Activated naive CD8-positive, alpha-beta T cell (primary cell): Measurements from ENCODE around the gene INF2.
"Not testable (repeated sequence)": the region's sequence is repeated elsewhere in the genome, so short reads cannot be mapped to it uniquely, and the experiment has no call there.

Experiments used
- H3K27ac Mint-ChIP-seq: one replicate; pipeline ENCODE4 v1.8.0; 2021; ENCODE audit warnings: mixed read lengths
- H3K27me3 Mint-ChIP-seq: one replicate; pipeline ENCODE4 v1.8.0; 2021; ENCODE audit warnings: mixed read lengths
- H3K36me3 Mint-ChIP-seq: one replicate; pipeline ENCODE4 v1.8.0; 2021; ENCODE audit warnings: mixed read lengths
- H3K4me1 Mint-ChIP-seq: one replicate; pipeline ENCODE4 v1.8.0; 2021; ENCODE audit warnings: low read depth, mixed read lengths
- H3K4me3 Mint-ChIP-seq: one replicate; pipeline ENCODE4 v1.8.0; 2021; ENCODE audit warnings: mild to moderate bottlenecking, mixed read lengths
- H3K9me3 Mint-ChIP-seq: one replicate; pipeline ENCODE4 v1.8.0; 2021; ENCODE audit warnings: low read depth, mixed read lengths

INF2 gene

GRCh38 chr14:104722938-104723650 lies 33.7 kb downstream of the INF2 start:
- Mint-ChIP-seq H3K27me3 (no peaks in the 10 kb centered on the region), H3K27ac (no peak overlapping the region), H3K4me1 (no peaks in the 10 kb centered on the region), H3K36me3 (no peaks in the 10 kb centered on the region), H3K9me3 (no peaks in the 10 kb centered on the region), H3K4me3 (no peak overlapping the region)

GRCh38 chr14:104723651-104724406 lies 34.4 kb downstream of the INF2 start, which contains the start of gene ADSS1:
ADSS1 (plus strand) TSS chr14:104724229; CDS start chr14:104724271, 42 bp downstream.
- H3K27ac Mint-ChIP-seq = no peak within 1 kb of the TSS
- no peaks in the 10 kb centered on the region for H3K9me3 Mint-ChIP-seq
- no peaks in the 10 kb centered on the region for H3K27me3 Mint-ChIP-seq
- H3K4me3 Mint-ChIP-seq = peak within 1 kb of the TSS; percentile 56
- no peaks in the 10 kb centered on the region for H3K4me1 Mint-ChIP-seq
- H3K36me3 Mint-ChIP-seq = no peaks in the 10 kb centered on the region

GRCh38 chr14:104724407-104724980 lies 35.1 kb downstream of the INF2 start:
- H3K4me3 Mint-ChIP-seq = peak overlapping the region; percentile 56
- H3K4me1 Mint-ChIP-seq = no peaks in the 10 kb centered on the region
- no peak overlapping the region for H3K27ac Mint-ChIP-seq
- no peaks in the 10 kb centered on the region for H3K27me3 Mint-ChIP-seq
- H3K36me3 Mint-ChIP-seq = no peaks in the 10 kb centered on the region
- H3K9me3 Mint-ChIP-seq = no peaks in the 10 kb centered on the region

- no peaks in the 10 kb centered on the region for H3K4me1 Mint-ChIP-seq
- no peak overlapping the region for H3K27ac Mint-ChIP-seq
- peak overlapping the region; percentile 56 for H3K4me3 Mint-ChIP-seq
- no peaks in the 10 kb centered on the region for H3K36me3 Mint-ChIP-seq
- no peaks in the 10 kb centered on the region for H3K9me3 Mint-ChIP-seq
- no peaks in the 10 kb centered on the region for H3K27me3 Mint-ChIP-seq
Measured at GRCh38 chr14:104724981-104725771, 35.8 kb downstream of the INF2 start.

GRCh38 chr14:104725772-104726548 lies 36.5 kb downstream of the INF2 start:
- Mint-ChIP-seq H3K36me3 (no peaks in the 10 kb centered on the region), H3K27me3 (no peaks in the 10 kb centered on the region), H3K4me1 (no peaks in the 10 kb centered on the region), H3K4me3 (peak overlapping the region; percentile 53), H3K9me3 (no peaks in the 10 kb centered on the region), H3K27ac (no peak overlapping the region)

- Mint-ChIP-seq H3K9me3 (no peaks in the 10 kb centered on the region), H3K27me3 (no peaks in the 10 kb centered on the region), H3K4me3 (no peak overlapping the region), H3K36me3 (no peaks in the 10 kb centered on the region), H3K27ac (no peak overlapping the region), H3K4me1 (no peaks in the 10 kb centered on the region)
Measured at GRCh38 chr14:104726600-104727451, 37.4 kb downstream of the INF2 start.

- H3K9me3 Mint-ChIP-seq = no peaks in the 10 kb centered on the region
- no peaks in the 10 kb centered on the region for H3K4me1 Mint-ChIP-seq
- no peak overlapping the region for H3K27ac Mint-ChIP-seq
- H3K4me3 Mint-ChIP-seq = no peak overlapping the region
- H3K36me3 Mint-ChIP-seq = no peaks in the 10 kb centered on the region
- no peaks in the 10 kb centered on the region for H3K27me3 Mint-ChIP-seq
Measured at GRCh38 chr14:104728631-104729030, 39.2 kb downstream of the INF2 start.

GRCh38 chr14:104729176-104729834 lies 39.9 kb downstream of the INF2 start:
- not testable (repeated sequence) for H3K9me3 Mint-ChIP-seq, H3K36me3 Mint-ChIP-seq, H3K27me3 Mint-ChIP-seq, H3K4me1 Mint-ChIP-seq, H3K27ac Mint-ChIP-seq, H3K4me3 Mint-ChIP-seq

- Mint-ChIP-seq H3K36me3 (no peaks in the 10 kb centered on the region), H3K4me1 (no peaks in the 10 kb centered on the region), H3K9me3 (no peaks in the 10 kb centered on the region), H3K4me3 (no peak overlapping the region), H3K27ac (no peak overlapping the region), H3K27me3 (no peaks in the 10 kb centered on the region)
Measured at GRCh38 chr14:104729835-104730181, 40.4 kb downstream of the INF2 start.

GRCh38 chr14:104730487-104730886 lies 41.1 kb downstream of the INF2 start:
- H3K9me3 Mint-ChIP-seq = no peaks in the 10 kb centered on the region
- H3K4me1 Mint-ChIP-seq = no peaks in the 10 kb centered on the region
- H3K27ac Mint-ChIP-seq = no peak overlapping the region
- H3K4me3 Mint-ChIP-seq = no peak overlapping the region
- no peaks in the 10 kb centered on the region for H3K27me3 Mint-ChIP-seq
- no peaks in the 10 kb centered on the region for H3K36me3 Mint-ChIP-seq

GRCh38 chr14:104731320-104732294 lies 42.2 kb downstream of the INF2 start:
- no peaks in the 10 kb centered on the region for H3K27me3 Mint-ChIP-seq
- no peak overlapping the region for H3K4me3 Mint-ChIP-seq
- no peaks in the 10 kb centered on the region for H3K9me3 Mint-ChIP-seq

GRCh38 chr14:104732355-104732804 lies 43.0 kb downstream of the INF2 start:
- Mint-ChIP-seq H3K36me3 (no peaks in the 10 kb centered on the region), H3K27ac (no peak overlapping the region), H3K27me3 (no peaks in the 10 kb centered on the region), H3K4me1 (no peaks in the 10 kb centered on the region), H3K9me3 (no peaks in the 10 kb centered on the region), H3K4me3 (no peak overlapping the region)

More at GRCh38 chr14:104731320-104732294, 42.2 kb downstream of the INF2 start:
- no peaks in the 10 kb centered on the region for H3K4me1 Mint-ChIP-seq
- no peak overlapping the region for H3K27ac Mint-ChIP-seq
- H3K36me3 Mint-ChIP-seq = no peaks in the 10 kb centered on the region
